ENCODE measurements around the gene NT5DC3.

Gene NT5DC3

DNA sequence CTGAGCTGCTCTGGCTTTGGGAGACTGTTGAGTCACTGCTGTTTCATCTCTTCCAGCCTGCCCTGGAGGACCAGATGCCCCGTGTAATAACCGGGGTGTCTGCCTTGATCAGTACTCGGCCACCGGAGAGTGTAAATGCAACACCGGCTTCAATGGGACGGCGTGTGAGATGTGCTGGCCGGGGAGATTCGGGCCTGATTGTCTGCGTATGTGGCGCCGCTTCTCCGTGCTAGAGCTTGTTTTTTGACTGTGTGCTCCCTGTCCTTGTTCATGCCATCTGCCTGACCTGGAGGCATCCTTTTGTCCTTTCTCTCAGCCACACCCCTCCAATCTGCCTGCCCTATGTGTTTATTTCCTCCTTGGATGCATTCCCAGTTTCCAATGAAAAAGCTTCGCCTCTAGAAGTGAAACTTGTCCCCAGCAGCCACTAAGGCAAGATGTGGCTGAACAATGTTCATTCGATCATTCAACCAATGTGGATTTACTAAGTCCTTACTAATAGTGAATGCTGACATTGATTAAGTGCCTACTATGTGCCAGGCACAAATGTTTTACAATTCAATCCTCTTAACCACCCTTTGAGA is 98.6 kb downstream of the NT5DC3 start:
- no peak for DNase-seq

DNA sequence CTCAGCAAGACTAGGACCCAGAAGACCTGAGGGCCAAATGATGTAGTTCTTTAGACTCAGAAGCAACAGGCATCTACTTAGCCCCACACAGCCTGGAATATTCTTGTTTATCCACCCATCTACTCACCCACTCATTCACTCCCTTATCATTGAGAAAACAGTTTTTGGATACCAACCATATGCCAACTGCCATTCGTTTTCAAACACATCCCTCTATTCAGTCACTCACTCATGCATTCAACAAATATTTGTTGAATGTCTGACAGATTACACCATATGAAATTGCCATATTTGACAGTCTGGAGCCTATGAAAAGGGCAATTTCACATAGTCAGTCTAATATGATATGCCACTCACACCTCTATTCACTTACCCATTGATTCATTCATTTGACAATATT is 103.2 kb downstream of the NT5DC3 start:
- DNase-seq: no peak

DNA sequence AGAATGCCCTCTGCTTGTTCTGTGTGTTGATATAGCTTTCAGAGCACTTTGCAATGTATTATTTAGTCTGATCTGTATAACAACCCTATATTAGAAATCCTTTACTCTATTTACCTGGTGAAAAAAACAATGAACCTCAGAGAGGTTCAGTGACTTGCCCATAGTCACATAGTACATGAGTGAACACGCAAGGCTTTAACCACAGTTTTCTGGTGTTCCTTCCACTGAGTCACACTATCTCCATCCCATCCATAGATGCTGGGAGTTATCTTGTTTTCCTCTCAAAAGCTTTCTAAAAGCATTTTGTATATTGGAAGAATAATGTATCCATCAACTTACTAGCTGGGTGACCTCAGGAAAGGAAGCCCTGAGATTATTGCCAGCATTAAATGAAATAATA is 104.5 kb downstream of the NT5DC3 start:
- DNase-seq: no peak

DNA sequence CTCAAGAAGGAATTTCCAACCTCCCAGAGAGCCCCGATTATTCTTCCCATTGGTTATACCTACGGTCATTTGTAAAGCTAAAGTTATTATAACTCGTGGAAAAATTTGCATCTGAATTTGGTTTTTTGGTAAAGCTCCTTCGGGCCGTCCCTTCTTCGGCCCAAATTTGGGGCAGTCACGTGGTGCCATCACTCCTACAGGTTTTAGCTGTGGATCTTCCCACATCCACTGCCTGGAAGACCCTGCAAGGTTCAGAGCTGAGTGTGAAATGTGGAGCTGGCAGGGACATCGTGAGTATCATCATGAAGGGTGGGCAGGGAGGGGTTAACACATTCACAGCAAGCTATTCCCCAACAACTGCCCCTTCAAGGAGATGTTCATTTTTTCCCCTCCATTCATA is 105.7 kb downstream of the NT5DC3 start:
- no peak for DNase-seq

DNA sequence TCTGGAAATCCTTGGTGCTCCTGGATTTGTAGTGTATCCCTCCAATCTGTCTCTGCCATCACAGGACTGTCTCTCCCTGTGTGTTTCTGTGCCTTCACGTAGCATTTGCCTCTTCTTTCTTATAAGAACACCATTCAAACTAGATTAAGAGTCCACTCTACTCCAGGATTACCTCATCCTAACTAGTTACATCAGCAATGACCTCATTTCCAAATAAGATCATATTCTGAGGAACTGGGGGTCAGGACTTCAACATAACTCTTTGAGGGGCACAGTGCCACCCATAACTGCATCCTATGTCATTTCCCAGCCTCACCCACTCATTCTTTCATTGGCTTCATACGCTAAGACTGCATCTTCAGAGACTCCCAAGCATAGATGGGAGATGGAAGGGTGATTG is 106.2 kb downstream of the NT5DC3 start:
- no peak for DNase-seq

DNA sequence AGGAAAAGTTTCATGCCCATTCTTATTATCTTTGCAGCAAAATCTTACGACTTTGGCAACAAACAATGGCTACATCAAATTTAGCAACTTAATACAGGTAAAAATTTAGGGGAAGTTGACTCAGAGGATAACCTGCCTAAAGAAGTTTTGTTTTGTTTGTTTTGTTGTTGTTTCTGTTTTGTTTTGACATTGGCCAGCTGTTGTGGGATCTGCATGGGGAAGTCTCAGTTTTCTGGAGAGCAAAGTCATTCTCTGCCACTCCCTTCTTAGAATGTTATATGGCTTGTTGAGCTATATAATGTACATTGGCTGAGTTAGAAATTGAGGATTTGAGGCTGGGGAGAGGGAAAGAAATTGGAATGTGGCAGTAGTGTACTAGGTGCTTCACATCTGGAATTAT is 109.5 kb downstream of the NT5DC3 start:
- DNase-seq: no peak

DNA sequence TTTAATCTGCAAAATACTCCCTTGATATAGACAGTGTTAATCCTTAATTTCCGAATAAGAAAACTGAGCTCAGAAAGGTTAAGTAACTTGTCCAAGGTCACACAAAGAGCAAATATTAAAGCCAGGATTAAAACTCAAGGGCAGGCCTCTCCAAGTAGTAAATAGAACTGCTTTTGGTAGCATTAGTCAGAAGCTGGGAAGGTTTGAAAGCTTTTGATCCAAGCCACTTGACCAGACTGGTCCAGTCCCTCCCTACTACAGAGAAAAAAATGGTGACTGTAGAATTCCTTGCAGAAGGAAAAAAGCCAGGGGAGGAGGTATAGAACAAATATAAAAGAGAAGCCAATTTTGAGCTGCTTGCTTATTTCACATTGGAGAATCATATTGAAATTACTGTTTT is 111.5 kb downstream of the NT5DC3 start:
- no peak for DNase-seq

DNA sequence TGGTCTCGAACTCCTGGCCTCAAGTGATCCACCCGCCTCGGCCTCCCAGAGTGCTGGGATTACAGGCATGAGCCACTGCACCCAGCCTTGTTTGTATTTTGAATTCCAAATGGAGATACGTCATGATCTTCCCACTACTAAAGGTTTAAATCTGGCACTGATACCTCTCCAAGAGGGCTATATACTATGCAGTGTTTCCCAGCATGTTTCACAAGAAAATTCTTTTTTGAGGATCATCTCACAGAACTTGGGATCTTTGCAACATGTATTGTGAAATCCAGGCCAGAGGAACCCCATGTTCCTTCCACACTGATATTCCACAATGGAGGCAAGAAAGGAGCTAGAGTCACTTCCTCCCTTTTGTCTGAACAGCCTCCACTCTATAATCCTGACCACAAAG is 112.7 kb downstream of the NT5DC3 start:
- DNase-seq: no peak

DNA sequence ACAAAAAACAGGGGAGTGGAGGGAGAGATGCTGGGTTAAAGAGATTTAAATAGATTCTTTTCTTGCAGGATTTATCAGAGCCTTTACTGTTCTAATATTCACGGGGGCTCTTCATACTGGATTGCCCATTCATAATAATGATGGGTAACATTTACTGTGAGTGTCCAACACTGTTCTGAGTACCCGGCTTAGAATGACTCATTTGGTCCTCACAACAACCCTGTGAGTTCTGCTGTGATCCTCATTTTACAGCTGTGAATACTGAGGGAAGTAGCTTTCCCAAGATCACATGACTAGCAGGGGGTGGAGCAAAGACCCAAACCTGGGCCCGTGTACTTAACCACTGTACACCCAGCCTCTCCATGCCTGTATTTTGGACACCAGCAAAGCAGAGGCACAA is 113.4 kb downstream of the NT5DC3 start:
- no peak for DNase-seq

DNA sequence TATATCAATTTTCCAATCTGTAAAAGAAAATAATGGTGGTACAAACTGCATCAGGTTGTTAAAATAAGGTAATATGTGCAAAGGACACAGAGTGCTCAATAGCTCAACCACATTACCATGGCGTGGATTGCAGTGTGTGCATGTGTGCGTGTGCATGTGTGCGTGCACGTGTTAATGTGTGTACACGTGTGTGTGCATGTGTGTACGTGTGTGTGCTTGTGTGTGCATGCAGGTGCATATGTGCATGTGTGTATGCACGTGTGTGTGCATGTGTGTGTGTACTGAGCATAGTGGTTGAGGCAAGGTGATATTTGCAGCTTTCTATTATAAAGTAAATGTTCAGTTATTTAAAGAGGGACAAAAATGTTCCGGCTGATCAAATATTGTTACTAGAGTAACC is 115.6 kb downstream of the NT5DC3 start:
- DNase-seq: no peak
